Activated naive CD4-positive, alpha-beta T cell treated with anti-CD3 and anti-CD28 coated beads for 36 hours (primary cell): ENCODE measurements around the gene BAX. TPM values are rescaled to one million over a fixed set of nuclear protein-coding genes. Genes with fewer than 3 reads are reported as not detected.
A peak's percentile ranks its signal among the peaks of the same experiment; 100 is the strongest.

Experiments
- CTCF ChIA-PET: fragments of 350-600 bp; sonication (Branson Sonifier 250); formaldehyde crosslinking; loops from one replicate; lab custom pipeline; 2021; ENCODE audit warnings: antibody characterized with exemption; lab: Charles Lee
- DNase-seq: peaks from one replicate; pipeline ENCODE4 v3.0.0-alpha.2; 2020
- H3K27ac Mint-ChIP-seq: one replicate; pipeline ENCODE4 v1.8.0; 2021; ENCODE audit warnings: mild to moderate bottlenecking, mixed read lengths
- H3K27me3 Mint-ChIP-seq: one replicate; pipeline ENCODE4 v1.8.0; 2021; ENCODE audit warnings: low read depth, mixed read lengths
- H3K36me3 Mint-ChIP-seq: one replicate; pipeline ENCODE4 v1.8.0; 2021; ENCODE audit warnings: low read depth, mixed read lengths
- H3K4me1 Mint-ChIP-seq: one replicate; pipeline ENCODE4 v1.8.0; 2021; ENCODE audit warnings: low read depth, mixed read lengths
- H3K4me3 Mint-ChIP-seq: one replicate; pipeline ENCODE4 v1.8.0; 2021; ENCODE audit warnings: mild to moderate bottlenecking, moderate library complexity, mixed read lengths
- H3K9me3 Mint-ChIP-seq: one replicate; pipeline ENCODE4 v1.8.0; 2021; ENCODE audit warnings: mixed read lengths
- intact Hi-C: fragments of 100-400 bp; cut with micrococcal nuclease; formaldehyde crosslinking; loops from one replicate; pipeline ENCODE4 v1.15.1; 2023
- total RNA-seq, 2 experiments: library from RNA; stranded (reverse); gene quantifications; one replicate each; pipeline ENCODE4 v1.2.3, GENCODE V29; 2021

Gene BAX
- total RNA-seq, 2 experiments from 2014 or later = 267 to 302 TPM

GRCh38 chr19:48965040-48965805 lies 10.5 kb downstream of the BAX start, which contains the start of gene FTL:
Gene FTL, plus strand, starts transcription at chr19:48965309. Its CDS starts 199 bp downstream, at chr19:48965508.
- intact Hi-C loops = loop anchor here (1.0 to 5.0 kb wide), 7 partner anchors 11 to 675 kb away; partner anchors contain the start of genes BAX, DHDH, GYS1 and NUCB1
- H3K9me3 Mint-ChIP-seq = no peaks in the 10 kb centered on the region
- H3K4me1 Mint-ChIP-seq = peaks cover 56% of the 10 kb centered on the region
- no peaks in the 10 kb centered on the region for H3K27me3 Mint-ChIP-seq
- peak within 1 kb of the TSS; percentile 100 for H3K4me3 Mint-ChIP-seq
- DNase-seq = peak; percentile 93
- peaks cover 38% of the 10 kb centered on the region for H3K36me3 Mint-ChIP-seq
- peak within 1 kb of the TSS; percentile 97 for H3K27ac Mint-ChIP-seq
- CTCF ChIA-PET = interaction anchor here (1.2 to 2.2 kb wide), 2 partner anchors 14 to 28 kb away, joined by 3 to 11 read pairs; partner anchors contain the start of genes GYS1 and RUVBL2

- no peaks in the 10 kb centered on the region for H3K9me3 Mint-ChIP-seq
- CTCF ChIA-PET = interaction anchor here (1.4 to 2.2 kb wide), 3 partner anchors 12 to 123 kb away, joined by 3 to 11 read pairs (median 4); partner anchors contain the start of genes GYS1 and RUVBL2
- peaks cover 35% of the 10 kb centered on the region for H3K36me3 Mint-ChIP-seq
- no peaks in the 10 kb centered on the region for H3K27me3 Mint-ChIP-seq
- peak overlapping the region; percentile 97 for H3K27ac Mint-ChIP-seq
- DNase-seq = peak; percentile 93
- intact Hi-C loops = loop anchor here (1.0 to 5.0 kb wide), 8 partner anchors 12 to 674 kb away; partner anchors contain the start of genes BAX, DHDH, GYS1 and NUCB1
- peaks cover 58% of the 10 kb centered on the region for H3K4me1 Mint-ChIP-seq
- H3K4me3 Mint-ChIP-seq = peak overlapping the region; percentile 100
Measured at GRCh38 chr19:48965806-48966540, 11.3 kb downstream of the BAX start.

GRCh38 chr19:48966541-48967345 lies 12.1 kb downstream of the BAX start:
- Mint-ChIP-seq H3K9me3 (no peaks in the 10 kb centered on the region), H3K36me3 (peaks cover 33% of the 10 kb centered on the region), H3K27ac (peak overlapping the region; percentile 97), H3K27me3 (no peaks in the 10 kb centered on the region), H3K4me1 (peaks cover 53% of the 10 kb centered on the region), H3K4me3 (peak overlapping the region; percentile 100)
- DNase-seq = no peak
- CTCF ChIA-PET = interaction anchor here (1.4 to 2.2 kb wide), 5 partner anchors 10 to 124 kb away, joined by 3 to 11 read pairs (median 4); partner anchors contain the start of genes GYS1 and RUVBL2
- intact Hi-C loops = loop anchor here (1.0 to 5.0 kb wide), 2 partner anchors 109 to 131 kb away; no protein-coding TSS in a partner anchor

DNA sequence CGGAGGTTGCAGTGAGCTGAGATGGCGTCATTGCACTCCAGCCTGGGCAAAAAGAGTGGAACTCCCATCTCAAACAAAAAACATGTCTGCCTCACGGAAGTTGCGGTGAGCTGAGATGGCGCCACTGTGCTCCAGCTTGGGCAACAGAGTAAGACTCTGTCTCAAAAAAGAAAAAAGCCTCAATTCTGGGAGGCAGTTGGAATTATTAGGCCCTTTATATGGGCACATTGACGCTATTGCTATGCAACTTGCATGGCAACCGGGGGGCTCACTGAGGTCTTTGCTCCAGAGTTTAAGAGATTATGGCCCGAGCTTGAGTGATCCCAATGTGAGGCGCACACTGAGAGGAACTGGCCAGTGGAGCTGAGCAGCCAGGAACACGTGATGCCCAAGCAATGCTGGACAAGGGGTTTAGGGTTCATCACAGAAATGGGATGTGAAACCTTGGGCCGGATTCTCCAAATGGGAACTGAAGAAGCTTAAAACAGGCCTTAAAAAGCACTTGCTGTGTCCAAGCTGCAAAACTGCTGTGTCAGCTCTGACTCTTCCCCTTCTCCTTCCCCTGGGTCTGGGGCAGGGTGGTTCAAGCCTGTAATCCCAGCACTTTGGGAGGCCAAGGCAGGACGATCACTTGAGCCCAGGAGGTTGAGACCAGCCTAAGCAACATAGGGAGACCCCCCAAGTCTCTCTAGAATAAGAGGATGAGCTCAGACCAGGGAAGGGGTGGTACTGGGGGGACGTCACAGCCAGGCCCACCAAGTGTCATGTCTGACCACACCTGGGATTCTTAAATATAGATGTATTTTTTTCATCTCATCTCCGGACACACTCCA lies 12.9 kb downstream of the BAX start:
- DNase-seq = no peak
- Mint-ChIP-seq H3K9me3 (no peaks in the 10 kb centered on the region), H3K27ac (peak overlapping the region; percentile 97), H3K27me3 (no peaks in the 10 kb centered on the region), H3K4me3 (peak overlapping the region; percentile 100), H3K4me1 (peaks cover 45% of the 10 kb centered on the region), H3K36me3 (peaks cover 31% of the 10 kb centered on the region)
- intact Hi-C loops = loop anchor here (5.0 kb wide), 1 partner anchor 110 kb away; no protein-coding TSS in a partner anchor
- CTCF ChIA-PET = interaction anchor here (1.0 to 2.2 kb wide), 5 partner anchors 9 to 26 kb away, joined by 3 to 11 read pairs (median 5); partner anchors contain the start of genes GYS1 and RUVBL2

- DNase-seq = no peak
- CTCF ChIA-PET = interaction anchor here (0.6 to 1.9 kb wide), 4 partner anchors 8 to 25 kb away, joined by 3 to 11 read pairs (median 4); partner anchors contain the start of genes GYS1 and RUVBL2
- no peaks in the 10 kb centered on the region for H3K27me3 Mint-ChIP-seq
- H3K36me3 Mint-ChIP-seq = peaks cover 35% of the 10 kb centered on the region
- intact Hi-C loops = loop anchor here (5.0 kb wide), 1 partner anchor 111 kb away; no protein-coding TSS in a partner anchor
- H3K27ac Mint-ChIP-seq = peak overlapping the region; percentile 46
- peak overlapping the region; percentile 32 for H3K4me3 Mint-ChIP-seq
- H3K9me3 Mint-ChIP-seq = no peaks in the 10 kb centered on the region
- H3K4me1 Mint-ChIP-seq = peaks cover 40% of the 10 kb centered on the region
Measured at GRCh38 chr19:48968179-48968661, 13.5 kb downstream of the BAX start.

DNA sequence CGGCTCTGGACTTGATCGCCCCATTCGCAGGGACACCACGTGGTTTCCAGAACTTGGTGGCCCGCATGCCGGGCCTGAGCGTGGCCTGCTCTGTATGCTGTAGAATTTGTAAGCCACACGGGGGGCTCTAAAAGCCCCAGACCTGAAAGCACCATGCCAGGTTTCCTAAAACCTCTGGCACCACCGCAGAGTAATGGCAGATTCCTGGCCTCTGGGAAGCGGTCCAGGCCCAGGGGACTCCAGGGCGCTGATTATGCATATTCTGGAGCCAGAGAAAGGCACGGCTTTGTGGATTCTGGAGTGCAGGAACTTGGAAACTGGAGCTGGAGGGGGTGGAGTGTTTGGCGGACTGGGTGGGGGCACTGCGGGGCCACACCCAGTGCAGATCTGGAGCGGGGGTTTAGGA lies 14.1 kb downstream of the BAX start:
- intact Hi-C loops = loop anchor here (5.0 kb wide), 1 partner anchor 112 kb away; no protein-coding TSS in a partner anchor
- no peaks in the 10 kb centered on the region for H3K27me3 Mint-ChIP-seq
- H3K36me3 Mint-ChIP-seq = peaks cover 35% of the 10 kb centered on the region
- peaks cover 34% of the 10 kb centered on the region for H3K4me1 Mint-ChIP-seq
- DNase-seq = no peak
- CTCF ChIA-PET = interaction anchor here (0.6 to 0.8 kb wide), 2 partner anchors 19 to 181 kb away, joined by 3 read pairs; no protein-coding TSS in a partner anchor
- no peaks in the 10 kb centered on the region for H3K9me3 Mint-ChIP-seq
- no peak overlapping the region for H3K27ac Mint-ChIP-seq
- no peak overlapping the region for H3K4me3 Mint-ChIP-seq

GRCh38 chr19:48969276-48970138 lies 14.8 kb downstream of the BAX start:
- Mint-ChIP-seq H3K27ac (no peak overlapping the region), H3K36me3 (peaks cover 35% of the 10 kb centered on the region), H3K9me3 (no peaks in the 10 kb centered on the region), H3K4me1 (peaks cover 27% of the 10 kb centered on the region), H3K27me3 (no peaks in the 10 kb centered on the region), H3K4me3 (no peak overlapping the region)
- CTCF ChIA-PET = interaction anchor here (0.8 to 2.3 kb wide), 15 partner anchors 10 to 182 kb away, joined by 3 to 25 read pairs (median 6); partner anchors contain the start of genes BAX, DHDH, GYS1 and NUCB1
- intact Hi-C loops = loop anchor here (1.0 to 5.0 kb wide), 3 partner anchors 41 to 127 kb away; no protein-coding TSS in a partner anchor
- no peak for DNase-seq

GRCh38 chr19:48970139-48970766 lies 15.6 kb downstream of the BAX start:
- intact Hi-C loops = loop anchor here (1.0 to 2.0 kb wide), 2 partner anchors 42 to 127 kb away; no protein-coding TSS in a partner anchor
- CTCF ChIA-PET = interaction anchor here (0.6 to 2.3 kb wide), 29 partner anchors 8 to 272 kb away, joined by 3 to 25 read pairs (median 4); partner anchors contain the start of genes BAX, DHDH, GYS1 and IZUMO1
- Mint-ChIP-seq H3K4me1 (peaks cover 23% of the 10 kb centered on the region), H3K27ac (no peak overlapping the region), H3K27me3 (no peaks in the 10 kb centered on the region), H3K4me3 (no peak overlapping the region), H3K36me3 (peaks cover 32% of the 10 kb centered on the region), H3K9me3 (no peaks in the 10 kb centered on the region)
- DNase-seq = no peak

- H3K36me3 Mint-ChIP-seq = peaks cover 26% of the 10 kb centered on the region
- CTCF ChIA-PET = interaction anchor here (0.6 to 2.3 kb wide), 28 partner anchors 8 to 273 kb away, joined by 3 to 25 read pairs (median 5); partner anchors contain the start of genes BAX, DHDH, GYS1 and IZUMO1
- DNase-seq = peak; percentile 91
- peaks cover 21% of the 10 kb centered on the region for H3K4me1 Mint-ChIP-seq
- no peak overlapping the region for H3K4me3 Mint-ChIP-seq
- H3K9me3 Mint-ChIP-seq = no peaks in the 10 kb centered on the region
- no peaks in the 10 kb centered on the region for H3K27me3 Mint-ChIP-seq
- H3K27ac Mint-ChIP-seq = peak overlapping the region; percentile 28
- intact Hi-C loops = loop anchor here (1.0 to 2.0 kb wide), 6 partner anchors 43 to 325 kb away; partner anchors contain the start of gene CA11
Measured at GRCh38 chr19:48970923-48971395, 16.3 kb downstream of the BAX start.
